Bronchial epithelial cell (primary cell): ENCODE data around the gene LYRM1. TPM values are rescaled to one million over a fixed set of nuclear protein-coding genes. Genes with fewer than 3 reads are reported as not detected.
"Not testable (repeated sequence)": the region's sequence is repeated elsewhere in the genome, so short reads cannot be mapped to it uniquely, and the experiment has no call there.

Experiments used
- DNase-seq: peaks from one replicate; pipeline ENCODE4 v3.0.0-alpha.2; 2010; ENCODE audit warnings: low read depth
- FAIRE-seq: peaks from 2 replicates; lab custom pipeline; 2011; peaks lifted over from hg19 to GRCh38; lab: Jason Lieb, UNC
- H3K27me3 ChIP-seq: 2 replicates; pipeline ENCODE4 v1.5.1; 2011; ENCODE audit warnings: low read length; ENCODE audit not compliant: control insufficient read depth, insufficient read depth
- H3K36me3 ChIP-seq: 2 replicates; pipeline ENCODE4 v1.5.1; 2011; ENCODE audit warnings: low read length; ENCODE audit not compliant: control insufficient read depth, insufficient read depth
- H3K4me3 ChIP-seq: 2 replicates; pipeline ENCODE4 v1.5.1; 2011; ENCODE audit warnings: mild to moderate bottlenecking, low read depth, low read length, control low read depth
- total RNA-seq: library from RNA; depleted of rRNA; stranded (reverse); fragments of >200 nt; gene quantifications from 2 replicates; pipeline ENCODE4 v1.2.1, GENCODE V29; 2014
- TF ChIP-seq, protein P1 (sequence below): IDR thresholded peaks from 2 replicates; pipeline ENCODE4 v1.5.1; 2011; ENCODE audit warnings: mild to moderate bottlenecking, moderate library complexity, low read length, control low read depth, inconsistent platforms; ENCODE audit not compliant: insufficient read depth, severe bottlenecking

The LYRM1 gene
- total RNA-seq, 1 donor from 2014 or later: 40.8 TPM

DNA sequence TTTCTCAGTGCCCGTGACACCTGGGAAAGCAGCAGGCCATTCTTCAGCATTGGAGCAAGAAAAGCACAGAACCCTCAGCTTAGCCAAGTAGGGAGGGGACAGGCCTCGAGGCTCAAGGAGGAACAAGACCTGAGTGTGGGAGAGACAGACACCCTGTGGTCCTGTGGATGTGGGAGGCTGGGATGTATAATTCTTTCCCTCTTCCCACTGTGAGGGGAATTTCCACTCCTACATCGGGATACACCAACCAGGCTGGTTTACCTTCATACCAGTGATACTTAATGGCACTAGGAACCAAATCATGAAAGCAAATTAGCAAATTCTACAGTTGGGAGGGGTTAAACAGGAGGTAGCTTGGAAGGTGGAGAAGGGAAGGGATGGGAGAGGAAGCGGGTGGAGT lies 41.7 kb downstream of the LYRM1 start:
- DNase-seq: no peak
- TF ChIP-seq, protein P1, sequence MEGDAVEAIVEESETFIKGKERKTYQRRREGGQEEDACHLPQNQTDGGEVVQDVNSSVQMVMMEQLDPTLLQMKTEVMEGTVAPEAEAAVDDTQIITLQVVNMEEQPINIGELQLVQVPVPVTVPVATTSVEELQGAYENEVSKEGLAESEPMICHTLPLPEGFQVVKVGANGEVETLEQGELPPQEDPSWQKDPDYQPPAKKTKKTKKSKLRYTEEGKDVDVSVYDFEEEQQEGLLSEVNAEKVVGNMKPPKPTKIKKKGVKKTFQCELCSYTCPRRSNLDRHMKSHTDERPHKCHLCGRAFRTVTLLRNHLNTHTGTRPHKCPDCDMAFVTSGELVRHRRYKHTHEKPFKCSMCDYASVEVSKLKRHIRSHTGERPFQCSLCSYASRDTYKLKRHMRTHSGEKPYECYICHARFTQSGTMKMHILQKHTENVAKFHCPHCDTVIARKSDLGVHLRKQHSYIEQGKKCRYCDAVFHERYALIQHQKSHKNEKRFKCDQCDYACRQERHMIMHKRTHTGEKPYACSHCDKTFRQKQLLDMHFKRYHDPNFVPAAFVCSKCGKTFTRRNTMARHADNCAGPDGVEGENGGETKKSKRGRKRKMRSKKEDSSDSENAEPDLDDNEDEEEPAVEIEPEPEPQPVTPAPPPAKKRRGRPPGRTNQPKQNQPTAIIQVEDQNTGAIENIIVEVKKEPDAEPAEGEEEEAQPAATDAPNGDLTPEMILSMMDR: no peak
- FAIRE-seq: no peak
- Histone ChIP-seq H3K27me3 (no peaks in the 10 kb centered on the region), H3K4me3 (no peak overlapping the region), H3K36me3 (no peaks in the 10 kb centered on the region)

DNA sequence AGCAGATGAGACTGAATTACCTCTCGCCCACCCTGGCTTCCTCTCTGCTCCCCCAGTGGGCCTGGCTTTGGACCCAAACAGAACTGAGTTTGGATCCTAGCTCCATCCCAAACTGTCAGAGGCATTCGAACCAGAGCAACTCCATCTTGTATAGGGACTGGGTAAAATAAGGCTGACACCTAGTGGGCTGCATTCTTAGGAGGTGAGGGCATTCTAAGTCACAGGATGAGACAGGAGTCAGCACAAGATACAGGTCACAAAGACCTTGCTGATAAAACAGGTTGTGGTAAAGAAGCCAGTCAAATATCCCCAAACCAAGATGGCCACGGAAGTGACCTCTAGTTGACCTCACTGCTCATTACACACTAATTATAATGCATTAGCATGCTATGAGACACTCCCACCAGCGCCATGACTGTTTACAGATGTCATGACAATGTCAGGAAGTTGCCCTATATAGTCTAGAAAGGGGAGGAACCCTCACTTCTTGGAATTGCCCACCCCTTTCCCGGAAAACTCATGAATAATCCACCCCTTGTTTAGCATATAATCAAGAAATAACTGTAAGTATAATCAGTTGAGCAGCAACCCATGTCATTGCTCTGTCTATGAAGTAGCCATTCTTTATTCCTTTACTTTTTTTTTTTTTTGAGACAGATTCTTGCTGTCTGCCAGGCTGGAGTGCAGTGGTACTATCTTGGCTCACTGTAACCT lies 44.4 kb downstream of the LYRM1 start:
- DNase-seq (peak; percentile 42), FAIRE-seq (no peak)
- no peak overlapping the region for H3K4me3 ChIP-seq
- H3K27me3 ChIP-seq: no peaks in the 10 kb centered on the region
- H3K36me3 ChIP-seq: no peaks in the 10 kb centered on the region
- TF ChIP-seq, protein P1: no peak

DNA sequence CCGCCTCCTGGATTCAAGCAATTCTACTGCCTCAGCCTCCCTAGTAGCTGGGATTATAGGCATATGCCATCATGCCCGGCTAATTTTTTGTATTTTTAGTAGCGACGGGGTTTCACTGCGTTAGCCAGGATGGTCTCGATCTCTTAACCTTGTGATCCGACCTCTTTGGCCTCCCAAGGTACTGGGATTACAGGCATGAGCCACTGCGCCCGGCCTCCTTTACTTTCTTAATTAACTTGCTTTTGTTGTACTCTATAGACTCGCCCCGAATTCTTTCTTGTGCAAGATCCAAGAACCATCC lies 45.0 kb downstream of the LYRM1 start:
- not testable (repeated sequence) for DNase-seq, FAIRE-seq, H3K4me3 ChIP-seq, H3K36me3 ChIP-seq, H3K27me3 ChIP-seq

DNA sequence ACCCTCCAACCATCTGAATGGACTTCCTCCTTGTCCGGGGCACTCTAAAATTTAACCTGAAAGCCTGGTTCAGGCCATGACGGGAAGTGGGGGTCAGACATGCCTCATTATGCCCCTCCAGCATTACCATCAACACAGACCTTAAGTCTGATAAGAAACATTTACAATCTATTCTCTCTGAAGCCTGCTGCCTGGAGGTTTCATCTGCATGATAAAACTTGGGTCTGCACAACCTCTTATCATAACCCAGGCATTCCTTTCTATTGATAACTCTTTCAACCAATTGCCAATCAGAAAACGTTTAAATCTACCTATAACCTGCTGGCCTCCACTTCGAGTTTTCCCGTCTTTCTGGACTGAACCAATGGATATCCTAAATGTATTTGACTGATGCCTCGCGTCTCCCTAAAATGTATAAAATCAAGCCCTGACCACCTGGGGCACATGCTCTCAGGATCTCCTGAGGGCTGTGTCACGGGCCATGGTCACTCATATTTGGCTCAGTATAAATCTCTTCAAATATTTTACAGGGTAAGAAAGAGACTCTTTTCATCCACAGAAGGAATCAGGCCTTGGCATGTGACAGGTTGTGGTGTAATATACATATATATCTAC lies 45.6 kb downstream of the LYRM1 start:
- FAIRE-seq: no peak
- DNase-seq: no peak
- Histone ChIP-seq H3K4me3 (no peak overlapping the region), H3K36me3 (no peaks in the 10 kb centered on the region), H3K27me3 (no peaks in the 10 kb centered on the region)
- TF ChIP-seq, protein P1: no peak

DNA sequence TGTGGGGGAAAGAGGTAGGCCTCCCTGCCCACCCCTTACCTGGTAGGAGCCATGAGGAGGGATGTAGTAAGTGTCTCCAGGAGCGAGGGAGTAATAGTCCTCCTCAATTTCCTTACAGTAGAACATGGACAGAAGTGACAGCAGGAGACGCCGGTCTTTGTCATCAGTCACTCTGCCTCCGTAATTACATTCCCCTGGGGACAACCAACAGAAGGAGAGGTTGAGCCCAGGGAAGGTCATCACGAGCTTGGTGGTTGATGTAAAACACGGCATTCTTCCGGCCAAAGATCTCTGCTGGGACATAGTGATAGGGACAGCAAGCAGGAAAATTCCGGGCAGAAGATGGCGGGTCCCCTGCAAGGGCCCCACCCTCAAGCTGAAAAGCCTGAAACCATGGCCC lies 47.9 kb downstream of the LYRM1 start:
- TF ChIP-seq, protein P1: no peak
- Histone ChIP-seq H3K4me3 (no peak overlapping the region), H3K27me3 (peaks cover 1% of the 10 kb centered on the region), H3K36me3 (no peaks in the 10 kb centered on the region)
- DNase-seq (no peak), FAIRE-seq (no peak)

DNA sequence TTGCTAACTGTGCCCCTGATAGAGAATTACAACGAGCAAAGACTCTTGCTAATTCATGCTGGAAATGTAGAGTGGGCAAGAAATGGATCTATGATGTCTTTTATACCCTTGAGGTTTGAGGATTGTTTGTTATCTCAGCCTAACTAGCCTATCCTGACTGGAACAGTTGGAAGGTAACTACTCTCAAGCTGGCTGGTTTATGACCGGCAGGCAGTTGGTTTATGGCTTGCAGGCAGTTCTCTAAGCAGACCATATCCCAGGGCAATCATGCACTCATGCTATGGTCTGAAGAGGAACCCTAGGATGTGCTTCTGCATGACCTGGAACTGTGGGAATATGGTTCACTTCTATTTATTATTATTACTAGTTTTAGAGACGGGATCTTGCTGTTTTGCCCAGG lies 49.1 kb downstream of the LYRM1 start:
- Histone ChIP-seq H3K36me3 (no peaks in the 10 kb centered on the region), H3K27me3 (peaks cover 1% of the 10 kb centered on the region), H3K4me3 (no peak overlapping the region)
- FAIRE-seq (no peak), DNase-seq (no peak)
- TF ChIP-seq, protein P1: no peak
